ENCODE measurements around the gene RIT1. TPM values are rescaled to one million over a fixed set of nuclear protein-coding genes. Genes with fewer than 3 reads are reported as not detected.

The RIT1 gene
- total RNA-seq, 1 experiment from 2014 or later = 26.4 TPM

GRCh38 chr1:155847823-155848529, 63.2 kb downstream of the RIT1 start:
- H3K4me2 ChIP-seq (ENCODE audit: insufficient read depth, insufficient read length, low read length) = no peak overlapping the region
- peak overlapping the region in 1 of 3 experiments; percentile 51; a peak in 1 of 7 replicates for H3K27ac Mint-ChIP-seq
- no peak overlapping the region for H2AK5ac ChIP-seq (ENCODE audit: insufficient read length, low read length)
- no peaks in the 10 kb centered on the region for H3K27me3 ChIP-seq (ENCODE audit: insufficient read depth, low read length)
- H3K9me3 Mint-ChIP-seq = no peaks in the 10 kb centered on the region
- peaks cover 17% of the 10 kb centered on the region for H3K79me1 ChIP-seq (ENCODE audit: insufficient read depth, low read depth, low read length, poor library complexity, severe bottlenecking)
- peaks cover 19% of the 10 kb centered on the region; the same call in 1 of the 2 replicates for H3K79me2 ChIP-seq (ENCODE audit: insufficient read depth, low read length)
- H3K18ac ChIP-seq (ENCODE audit: insufficient read length, low read depth, low read length) = no peak overlapping the region
- no peak overlapping the region for H3K9ac ChIP-seq (ENCODE audit: extremely low read depth, insufficient read length, low read length)
- no peaks in the 10 kb centered on the region for H3K9me3 ChIP-seq (ENCODE audit: control insufficient read depth, low read depth, low read length)
- H3K23ac ChIP-seq (ENCODE audit: insufficient read length, low read depth, low read length) = no peak overlapping the region
- H3K4me3 Mint-ChIP-seq = no peak overlapping the region; a peak in 1 of 5 replicates
- H3K27me3 Mint-ChIP-seq (ENCODE audit: low read depth) = no peaks in the 10 kb centered on the region
- no peak overlapping the region for H2BK5ac ChIP-seq (ENCODE audit: insufficient read length, low read length)
- DNase-seq = no peak
- no peak overlapping the region for H2BK12ac ChIP-seq (ENCODE audit: insufficient read length, low read depth, low read length)
- no peak overlapping the region for H4K8ac ChIP-seq (replicated peaks; ENCODE audit: insufficient read length, low read depth, low read length)
- peaks cover 6 to 7% of the 10 kb centered on the region in 2 experiments for H3K4me1 Mint-ChIP-seq
- no peak overlapping the region for H3K56ac ChIP-seq (ENCODE audit: insufficient read length, low read depth, low read length)
- no peak overlapping the region for H3K27ac ChIP-seq (ENCODE audit: insufficient read length, low read depth, low read length)
- H2AFZ ChIP-seq (ENCODE audit: low read length) = no peak overlapping the region
- TF ChIP-seq CTCF (conservative IDR thresholded peaks at IDR 0.05) = no peak
- H3K14ac ChIP-seq (ENCODE audit: insufficient read depth, low read length) = no peak overlapping the region
- H4K91ac ChIP-seq (ENCODE audit: insufficient read length, low read depth, low read length) = no peak overlapping the region
- no peak overlapping the region for H4K5ac ChIP-seq (ENCODE audit: insufficient read length, low read depth, low read length)
- H3K4ac ChIP-seq (ENCODE audit: low read depth, low read length) = no peak overlapping the region
- no peaks in the 10 kb centered on the region for H4K20me1 ChIP-seq (ENCODE audit: control insufficient read depth, insufficient read depth, insufficient read length)
- no peaks in the 10 kb centered on the region for H3K23me2 ChIP-seq (ENCODE audit: insufficient read length, low read depth, low read length, poor library complexity, severe bottlenecking)
- no peaks in the 10 kb centered on the region for H3K4me1 ChIP-seq (ENCODE audit: insufficient read depth, low read length)
- peaks cover 38 to 75% (median 69%) of the 10 kb centered on the region in 3 experiments for H3K36me3 Mint-ChIP-seq (ENCODE audit: insufficient read depth in 1 of 3, low read depth in 3 of 3)
- WGBS (ENCODE audit: extremely low coverage, insufficient read length, low lambda C conversion rate) = no CpG with 5 or more reads among the region's 1 CpG
- H2BK15ac ChIP-seq (ENCODE audit: low read depth, low read length) = no peak overlapping the region
- H3T11ph ChIP-seq (ENCODE audit: low read length) = no peak overlapping the region
- H2BK120ac ChIP-seq (ENCODE audit: low read depth, low read length, poor library complexity, severe bottlenecking) = no peak overlapping the region
- H2BK20ac ChIP-seq (ENCODE audit: low read depth, low read length, poor library complexity, severe bottlenecking) = no peak overlapping the region

Small RNA genes within 50 kb of the gene (microRNA-seq; reads per million reads assigned to microRNA genes)
- gene MIR6738 (ENCODE audit: borderline microRNAs expressed) = not detected

Other genes with a start within 250 kb of the RIT1 start
- gene YY1AP1, start 222.6 kb downstream of the RIT1 start, total RNA-seq (2021) = 57.5 and 62.0 TPM in 2 replicates
- gene DAP3, start 222.3 kb downstream of the RIT1 start, total RNA-seq (2021) = 113 and 114 TPM in 2 replicates
- 50.2 and 53.4 TPM in 2 replicates for gene GON4L, start 54.1 kb downstream of the RIT1 start, total RNA-seq (2021)
- gene SYT11, start 51.8 kb downstream of the RIT1 start, total RNA-seq (2021) = 0.28 and 0.39 TPM in 2 replicates
- gene KHDC4, start 23.1 kb upstream of the RIT1 start, total RNA-seq (2021) = 57.6 and 57.7 TPM in 2 replicates
- not detected in 2 replicates for gene RXFP4, start 30.3 kb upstream of the RIT1 start, total RNA-seq (2021)
- gene ARHGEF2, start 67.2 kb upstream of the RIT1 start, total RNA-seq (2021) = 103 and 111 TPM in 2 replicates
- 170 and 172 TPM in 2 replicates for gene SSR2, start 109.6 kb upstream of the RIT1 start, total RNA-seq (2021)
- 45.6 and 49.4 TPM in 2 replicates for gene UBQLN4, start 142.4 kb upstream of the RIT1 start, total RNA-seq (2021)
- 50.6 and 55.0 TPM in 2 replicates for gene LAMTOR2, start 143.4 kb upstream of the RIT1 start, total RNA-seq (2021)
- 42.8 and 43.1 TPM in 2 replicates for gene RAB25, start 149.8 kb upstream of the RIT1 start, total RNA-seq (2021)
- gene MEX3A, start 171.1 kb upstream of the RIT1 start, total RNA-seq (2021) = 64.6 and 68.0 TPM in 2 replicates
- gene LMNA, start 203.4 kb upstream of the RIT1 start, total RNA-seq (2021) = 51.0 and 52.7 TPM in 2 replicates
- 11.1 and 11.8 TPM in 2 replicates for gene SEMA4A, start 242.2 kb upstream of the RIT1 start, total RNA-seq (2021)